GM06990 (cell line): ENCODE data around the gene MRPL55.

Experiments used
- DNase-seq: peaks from one replicate; pipeline ENCODE4 v3.0.0-alpha.2; 2011; ENCODE audit not compliant: insufficient read length; ENCODE audit errors: extremely low read depth
- H3K27me3 ChIP-seq: replicated peaks from 2 replicates; pipeline ENCODE4 v1.6.0; 2011; ENCODE audit warnings: low read length; ENCODE audit not compliant: control insufficient read depth, insufficient read depth
- H3K36me3 ChIP-seq: 2 replicates; pipeline ENCODE4 v1.5.1; 2011; ENCODE audit warnings: low read length; ENCODE audit not compliant: control insufficient read depth, insufficient read depth
- H3K4me3 ChIP-seq: replicated peaks from 2 replicates; pipeline ENCODE4 v1.5.1; 2011; ENCODE audit warnings: low read depth, mild to moderate bottlenecking, control low read depth, low read length
- TF ChIP-seq, protein P1 (sequence below): IDR thresholded peaks from 2 replicates; pipeline ENCODE4 v1.5.1; 2011; ENCODE audit warnings: low read length, control low read depth, mild to moderate bottlenecking, inconsistent platforms; ENCODE audit not compliant: insufficient read depth, poor library complexity, severe bottlenecking

MRPL55 gene

DNA sequence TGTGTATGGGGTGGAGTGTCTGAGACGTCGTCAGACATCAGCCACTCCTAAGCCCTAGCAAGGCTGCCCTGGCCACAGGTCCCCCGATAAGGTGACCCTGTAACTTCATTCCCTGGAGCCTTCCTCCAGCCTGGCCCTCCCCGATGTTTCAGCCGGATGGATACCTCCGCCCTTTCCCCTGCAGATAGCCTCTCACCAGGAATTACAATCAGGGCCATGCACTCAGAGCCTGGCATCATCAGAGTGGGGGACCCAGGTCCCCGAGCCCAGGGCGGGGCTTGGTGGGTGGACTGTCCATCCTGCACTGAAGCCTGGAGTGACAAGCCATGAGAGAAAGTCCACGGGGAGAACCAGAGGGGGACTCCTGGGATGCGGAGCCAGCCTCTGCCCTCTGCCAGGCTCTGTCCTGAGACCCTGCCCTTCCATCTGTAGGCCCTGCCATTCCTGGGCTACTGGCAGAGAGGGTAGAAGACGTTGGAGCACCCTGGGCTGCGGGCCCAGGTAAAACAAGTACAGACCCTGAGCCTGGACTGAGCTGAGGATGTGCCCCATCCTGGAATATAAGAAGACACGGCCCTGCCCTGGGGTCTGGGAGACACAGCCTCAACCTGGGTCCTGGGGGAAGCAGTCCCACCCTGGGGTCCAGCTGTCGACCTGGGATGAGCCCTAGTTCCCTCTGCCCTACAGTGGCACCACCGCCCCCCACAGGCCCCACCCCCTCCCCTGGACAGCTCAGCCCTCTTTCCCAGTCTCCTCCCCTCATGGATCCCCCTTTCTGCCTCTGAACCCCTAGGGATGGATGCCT lies 43.4 kb downstream of the MRPL55 start:
- no peak overlapping the region for H3K4me3 ChIP-seq
- no peaks in the 10 kb centered on the region for H3K36me3 ChIP-seq
- no peak for DNase-seq
- no peaks in the 10 kb centered on the region; the same call in 1 of the 2 replicates for H3K27me3 ChIP-seq
- TF ChIP-seq, protein P1, sequence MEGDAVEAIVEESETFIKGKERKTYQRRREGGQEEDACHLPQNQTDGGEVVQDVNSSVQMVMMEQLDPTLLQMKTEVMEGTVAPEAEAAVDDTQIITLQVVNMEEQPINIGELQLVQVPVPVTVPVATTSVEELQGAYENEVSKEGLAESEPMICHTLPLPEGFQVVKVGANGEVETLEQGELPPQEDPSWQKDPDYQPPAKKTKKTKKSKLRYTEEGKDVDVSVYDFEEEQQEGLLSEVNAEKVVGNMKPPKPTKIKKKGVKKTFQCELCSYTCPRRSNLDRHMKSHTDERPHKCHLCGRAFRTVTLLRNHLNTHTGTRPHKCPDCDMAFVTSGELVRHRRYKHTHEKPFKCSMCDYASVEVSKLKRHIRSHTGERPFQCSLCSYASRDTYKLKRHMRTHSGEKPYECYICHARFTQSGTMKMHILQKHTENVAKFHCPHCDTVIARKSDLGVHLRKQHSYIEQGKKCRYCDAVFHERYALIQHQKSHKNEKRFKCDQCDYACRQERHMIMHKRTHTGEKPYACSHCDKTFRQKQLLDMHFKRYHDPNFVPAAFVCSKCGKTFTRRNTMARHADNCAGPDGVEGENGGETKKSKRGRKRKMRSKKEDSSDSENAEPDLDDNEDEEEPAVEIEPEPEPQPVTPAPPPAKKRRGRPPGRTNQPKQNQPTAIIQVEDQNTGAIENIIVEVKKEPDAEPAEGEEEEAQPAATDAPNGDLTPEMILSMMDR: no peak

DNA sequence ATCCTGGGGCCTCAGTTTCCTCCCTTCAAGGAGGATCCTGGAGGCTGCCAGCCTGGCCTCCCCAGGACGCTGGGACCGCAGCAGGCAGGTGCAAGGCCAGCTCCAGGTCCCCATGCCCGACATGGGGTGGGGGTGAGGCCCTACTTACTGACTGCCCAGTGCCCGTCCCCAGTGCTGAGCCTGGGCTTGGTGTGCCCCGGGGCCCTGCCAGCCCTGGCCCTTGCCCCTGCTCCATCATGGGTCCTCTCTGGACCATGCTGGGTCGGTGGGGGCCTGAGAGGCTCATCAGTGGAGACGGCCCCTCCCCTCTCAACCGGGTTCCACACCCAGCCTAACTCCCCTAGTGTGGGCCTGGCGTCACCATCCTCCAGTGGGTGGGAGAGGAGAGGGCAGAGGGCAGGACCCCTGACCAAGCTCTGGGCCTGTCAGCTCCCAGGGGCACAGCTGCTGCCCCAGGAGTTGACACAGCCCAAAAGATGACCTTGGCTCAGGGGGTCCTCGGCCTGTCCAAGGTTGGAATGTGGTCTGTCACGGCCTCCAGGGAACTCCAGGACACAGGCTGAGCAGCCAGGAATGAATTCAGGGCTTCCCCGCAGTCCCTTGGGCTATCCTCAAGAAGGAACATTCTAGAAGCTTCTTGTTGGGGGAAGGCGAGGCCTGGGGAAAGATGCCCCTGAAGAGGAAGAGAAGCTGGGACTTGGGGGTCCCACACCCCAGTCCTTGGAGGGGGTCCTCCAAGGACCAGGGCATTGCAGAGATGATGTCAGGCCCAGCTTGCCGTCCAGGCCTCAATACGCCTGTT lies 44.2 kb downstream of the MRPL55 start:
- no peaks in the 10 kb centered on the region for H3K36me3 ChIP-seq
- DNase-seq: no peak
- H3K4me3 ChIP-seq: no peak overlapping the region
- no peaks in the 10 kb centered on the region; the same call in 1 of the 2 replicates for H3K27me3 ChIP-seq
- TF ChIP-seq, protein P1: no peak

DNA sequence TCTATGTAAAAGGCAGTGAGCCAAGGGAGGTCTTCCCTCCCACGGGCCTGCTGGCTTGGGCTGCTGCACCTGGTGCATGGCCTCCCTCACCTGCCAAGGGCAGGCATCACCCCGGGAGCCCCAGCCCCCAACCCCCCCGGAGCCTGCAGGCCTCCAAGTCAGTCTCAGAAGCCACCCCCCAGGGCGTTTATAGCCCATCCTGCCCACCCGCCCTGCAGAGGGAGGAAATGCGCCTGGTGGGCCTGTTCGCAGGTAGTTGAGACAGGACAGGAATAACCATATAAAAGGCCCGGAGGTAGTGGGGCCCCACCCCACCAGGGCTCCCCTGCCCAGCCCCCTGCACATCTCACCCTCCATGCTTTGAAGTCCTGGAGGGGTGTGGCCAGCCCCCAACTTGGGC lies 44.8 kb downstream of the MRPL55 start:
- TF ChIP-seq, protein P1: no peak

DNA sequence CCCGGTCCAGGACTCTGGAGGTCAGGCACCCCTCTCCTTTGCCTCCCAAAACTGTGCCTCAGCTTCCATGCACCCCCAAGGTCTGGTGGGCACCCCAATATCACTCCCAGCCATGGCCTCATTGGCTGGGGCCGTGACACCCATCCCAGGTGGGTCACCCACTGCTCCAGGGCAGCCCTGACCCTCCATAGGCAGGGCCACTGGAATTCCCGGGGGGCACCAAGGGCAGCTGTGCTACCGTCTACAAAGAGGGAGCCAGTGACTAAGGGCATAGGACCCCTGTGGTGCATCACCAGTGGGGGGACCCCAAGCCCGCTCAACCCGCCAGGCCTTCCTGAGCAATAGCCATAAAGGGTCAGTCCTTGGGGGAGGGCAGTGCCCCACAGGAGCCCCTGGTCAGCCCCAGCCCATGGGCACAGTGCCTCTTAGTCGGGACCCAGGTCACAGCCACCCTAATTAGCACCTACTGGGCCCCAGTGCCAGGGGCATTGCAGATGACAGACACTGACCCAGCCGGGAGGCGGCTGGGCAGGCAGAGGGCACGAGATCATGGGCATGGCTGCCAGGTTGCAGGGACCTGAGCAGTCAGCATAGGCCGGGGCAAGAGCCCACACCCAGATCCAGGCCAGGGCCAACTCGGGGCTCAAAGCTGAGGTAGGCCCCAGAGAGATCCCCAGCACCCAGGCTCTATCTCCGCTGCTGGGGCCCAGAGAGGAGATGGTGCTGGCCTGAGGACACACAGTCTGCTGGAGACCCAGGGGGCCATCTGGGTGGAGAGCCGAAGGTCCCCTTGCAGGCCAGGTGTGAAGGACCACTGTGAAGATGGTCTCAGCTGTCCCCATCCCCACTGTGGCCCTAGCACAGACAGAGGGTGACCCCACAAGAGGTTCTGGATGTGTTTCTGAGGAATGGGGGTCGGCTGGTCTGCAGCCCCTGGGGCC lies 45.6 kb downstream of the MRPL55 start:
- no peak for DNase-seq
- no peak overlapping the region for H3K4me3 ChIP-seq
- TF ChIP-seq, protein P1: no peak
- H3K36me3 ChIP-seq: no peaks in the 10 kb centered on the region
- H3K27me3 ChIP-seq: no peaks in the 10 kb centered on the region; the same call in 1 of the 2 replicates

More for the DNA sequence above, 44.8 kb downstream of the MRPL55 start:
- DNase-seq: no peak
- no peaks in the 10 kb centered on the region; the same call in 1 of the 2 replicates for H3K27me3 ChIP-seq
- no peaks in the 10 kb centered on the region for H3K36me3 ChIP-seq
- no peak overlapping the region for H3K4me3 ChIP-seq

DNA sequence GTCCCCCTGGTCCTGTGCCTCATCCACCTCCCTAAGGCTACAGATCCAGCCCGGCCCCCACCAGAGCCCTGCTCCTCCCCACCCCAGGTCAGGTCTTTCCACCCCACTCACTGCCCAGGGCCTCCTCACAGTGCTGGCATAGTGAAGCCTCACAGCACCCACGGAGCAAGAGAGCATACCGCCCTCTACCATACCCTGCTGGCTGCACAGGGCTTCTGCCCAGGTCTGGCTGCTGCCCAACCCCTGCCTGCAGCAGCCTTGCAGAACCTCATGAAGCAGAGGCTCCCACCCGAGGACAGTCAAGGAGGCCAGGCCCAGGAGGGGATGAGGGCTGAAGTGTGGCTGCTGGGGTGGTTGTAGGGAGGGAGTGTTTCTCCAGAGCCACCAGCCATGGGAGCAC lies 46.3 kb downstream of the MRPL55 start:
- H3K27me3 ChIP-seq: no peaks in the 10 kb centered on the region; the same call in 1 of the 2 replicates
- TF ChIP-seq, protein P1: no peak
- no peak for DNase-seq
- H3K4me3 ChIP-seq: no peak overlapping the region
- H3K36me3 ChIP-seq: no peaks in the 10 kb centered on the region
